Activated naive CD4-positive, alpha-beta T cell treated with anti-CD3 and anti-CD28 coated beads, Interleukin-2, amount 10 ng/mL, durations not matched to agents 7 days and 5 days (primary cell): Measurements from ENCODE around the gene BCLAF1.
"Not testable (repeated sequence)": the region's sequence is repeated elsewhere in the genome, so short reads cannot be mapped to it uniquely, and the experiment has no call there.

ENCODE experiments used
- CTCF ChIA-PET: fragments of 350-600 bp; sonication (Branson Sonifier 250); formaldehyde crosslinking; loops from one replicate; lab custom pipeline; 2021; ENCODE audit warnings: antibody characterized with exemption; lab: Charles Lee
- DNase-seq: peaks from one replicate; pipeline ENCODE4 v3.0.0-alpha.2; 2020
- H3K27ac Mint-ChIP-seq: one replicate; pipeline ENCODE4 v1.8.0; 2021; ENCODE audit warnings: mild to moderate bottlenecking, moderate library complexity, mixed read lengths
- H3K27me3 Mint-ChIP-seq: one replicate; pipeline ENCODE4 v1.8.0; 2021; ENCODE audit warnings: mild to moderate bottlenecking, mixed read lengths
- H3K36me3 Mint-ChIP-seq: one replicate; pipeline ENCODE4 v1.8.0; 2021; ENCODE audit warnings: mixed read lengths
- H3K4me1 Mint-ChIP-seq: one replicate; pipeline ENCODE4 v1.8.0; 2021; ENCODE audit warnings: mixed read lengths
- H3K4me3 Mint-ChIP-seq: one replicate; pipeline ENCODE4 v1.8.0; 2021; ENCODE audit warnings: mild to moderate bottlenecking, moderate library complexity, mixed read lengths
- H3K9me3 Mint-ChIP-seq: one replicate; pipeline ENCODE4 v1.8.0; 2021; ENCODE audit warnings: mixed read lengths

BCLAF1 gene

GRCh38 chr6:136323431-136324112 is 33.9 kb upstream of the BCLAF1 start:
- no peaks in the 10 kb centered on the region for H3K9me3 Mint-ChIP-seq
- CTCF ChIA-PET, result no interaction called here
- H3K4me3 Mint-ChIP-seq, result no peak overlapping the region
- no peak for DNase-seq
- no peaks in the 10 kb centered on the region for H3K4me1 Mint-ChIP-seq
- no peaks in the 10 kb centered on the region for H3K36me3 Mint-ChIP-seq
- no peak overlapping the region for H3K27ac Mint-ChIP-seq
- H3K27me3 Mint-ChIP-seq, result peaks cover 10% of the 10 kb centered on the region

GRCh38 chr6:136319732-136320131 is 30.1 kb upstream of the BCLAF1 start:
- H3K9me3 Mint-ChIP-seq, result no peaks in the 10 kb centered on the region
- CTCF ChIA-PET, result no interaction called here
- H3K4me1 Mint-ChIP-seq, result peaks cover 2% of the 10 kb centered on the region
- H3K4me3 Mint-ChIP-seq, result no peak overlapping the region
- H3K27me3 Mint-ChIP-seq, result peaks cover 11% of the 10 kb centered on the region
- no peak for DNase-seq
- no peak overlapping the region for H3K27ac Mint-ChIP-seq
- H3K36me3 Mint-ChIP-seq, result no peaks in the 10 kb centered on the region

- no peak overlapping the region for H3K4me3 Mint-ChIP-seq
- H3K9me3 Mint-ChIP-seq, result no peaks in the 10 kb centered on the region
- DNase-seq, result no peak
- H3K27ac Mint-ChIP-seq, result no peak overlapping the region
- no peaks in the 10 kb centered on the region for H3K36me3 Mint-ChIP-seq
- CTCF ChIA-PET, result interaction anchor here (0.6 to 2.1 kb wide), 6 partner anchors 8 to 1551 kb away, joined by 3 to 12 read pairs (median 3); no protein-coding TSS in a partner anchor
- H3K27me3 Mint-ChIP-seq, result peaks cover 11% of the 10 kb centered on the region
- H3K4me1 Mint-ChIP-seq, result peaks cover 2% of the 10 kb centered on the region
Measured at GRCh38 chr6:136318676-136319075, 29.0 kb upstream of the BCLAF1 start.

GRCh38 chr6:136317971-136318370 is 28.3 kb upstream of the BCLAF1 start:
- H3K4me1 Mint-ChIP-seq, result peaks cover 2% of the 10 kb centered on the region
- peaks cover 16% of the 10 kb centered on the region for H3K27me3 Mint-ChIP-seq
- no peak overlapping the region for H3K27ac Mint-ChIP-seq
- DNase-seq, result no peak
- no peaks in the 10 kb centered on the region for H3K36me3 Mint-ChIP-seq
- no peaks in the 10 kb centered on the region for H3K9me3 Mint-ChIP-seq
- no peak overlapping the region for H3K4me3 Mint-ChIP-seq
- CTCF ChIA-PET, result interaction anchor here (0.7 to 2.2 kb wide), 15 partner anchors 9 to 778 kb away, joined by 3 to 12 read pairs (median 4); partner anchors contain the start of genes BCLAF1 and MTFR2

- Mint-ChIP-seq H3K9me3 (no peaks in the 10 kb centered on the region), H3K27ac (no peak overlapping the region), H3K4me3 (no peak overlapping the region), H3K27me3 (peaks cover 13% of the 10 kb centered on the region), H3K4me1 (peaks cover 2% of the 10 kb centered on the region), H3K36me3 (no peaks in the 10 kb centered on the region)
- CTCF ChIA-PET, result interaction anchor here (0.9 to 3.2 kb wide), 15 partner anchors 9 to 867 kb away, joined by 3 to 16 read pairs (median 5); partner anchors contain the start of genes BCLAF1, MAP3K5 and MTFR2
- peak; percentile 77 for DNase-seq
Measured at GRCh38 chr6:136317021-136317694, 27.5 kb upstream of the BCLAF1 start.

GRCh38 chr6:136315594-136315993 is 25.9 kb upstream of the BCLAF1 start:
- H3K36me3 Mint-ChIP-seq, result no peaks in the 10 kb centered on the region
- no peaks in the 10 kb centered on the region for H3K9me3 Mint-ChIP-seq
- H3K27ac Mint-ChIP-seq, result no peak overlapping the region
- CTCF ChIA-PET, result interaction anchor here (1.3 to 3.2 kb wide), 2 partner anchors 809 to 865 kb away, joined by 3 to 16 read pairs; no protein-coding TSS in a partner anchor
- peaks cover 13% of the 10 kb centered on the region for H3K27me3 Mint-ChIP-seq
- DNase-seq, result no peak
- H3K4me3 Mint-ChIP-seq, result no peak overlapping the region
- peaks cover 2% of the 10 kb centered on the region for H3K4me1 Mint-ChIP-seq

GRCh38 chr6:136312975-136313374 is 23.3 kb upstream of the BCLAF1 start:
- DNase-seq, result no peak
- Mint-ChIP-seq H3K9me3 (no peaks in the 10 kb centered on the region), H3K36me3 (no peaks in the 10 kb centered on the region), H3K27me3 (peaks cover 18% of the 10 kb centered on the region), H3K27ac (no peak overlapping the region), H3K4me3 (no peak overlapping the region), H3K4me1 (peaks cover 2% of the 10 kb centered on the region)
- CTCF ChIA-PET, result no interaction called here

- Mint-ChIP-seq H3K4me3 (no peak overlapping the region), H3K4me1 (no peaks in the 10 kb centered on the region), H3K27me3 (peaks cover 25% of the 10 kb centered on the region), H3K9me3 (no peaks in the 10 kb centered on the region), H3K36me3 (no peaks in the 10 kb centered on the region), H3K27ac (no peak overlapping the region)
- DNase-seq, result no peak
- CTCF ChIA-PET, result no interaction called here
Measured at GRCh38 chr6:136309729-136310311, 20.2 kb upstream of the BCLAF1 start.

- no peaks in the 10 kb centered on the region for H3K36me3 Mint-ChIP-seq
- no peaks in the 10 kb centered on the region for H3K9me3 Mint-ChIP-seq
- DNase-seq, result no peak
- H3K4me1 Mint-ChIP-seq, result no peaks in the 10 kb centered on the region
- peaks cover 25% of the 10 kb centered on the region for H3K27me3 Mint-ChIP-seq
- no peak overlapping the region for H3K4me3 Mint-ChIP-seq
- CTCF ChIA-PET, result interaction anchor here (1.2 to 1.6 kb wide), 2 partner anchors 83 to 858 kb away, joined by 3 to 4 read pairs; no protein-coding TSS in a partner anchor
- no peak overlapping the region for H3K27ac Mint-ChIP-seq
Measured at GRCh38 chr6:136309171-136309570, 19.5 kb upstream of the BCLAF1 start.

- not testable (repeated sequence) for DNase-seq, H3K36me3 Mint-ChIP-seq, H3K9me3 Mint-ChIP-seq, H3K4me3 Mint-ChIP-seq, H3K27ac Mint-ChIP-seq, H3K4me1 Mint-ChIP-seq
- H3K27me3 Mint-ChIP-seq, result peaks cover 24% of the 10 kb centered on the region
- CTCF ChIA-PET, result interaction anchor here (1.2 to 1.6 kb wide), 2 partner anchors 82 to 857 kb away, joined by 3 to 4 read pairs; no protein-coding TSS in a partner anchor
Measured at GRCh38 chr6:136308469-136308868, 18.8 kb upstream of the BCLAF1 start.

GRCh38 chr6:136307351-136307750 is 17.7 kb upstream of the BCLAF1 start:
- Mint-ChIP-seq H3K4me3 (no peak overlapping the region), H3K27me3 (peaks cover 17% of the 10 kb centered on the region), H3K27ac (no peak overlapping the region), H3K9me3 (no peaks in the 10 kb centered on the region), H3K36me3 (no peaks in the 10 kb centered on the region), H3K4me1 (no peaks in the 10 kb centered on the region)
- DNase-seq, result no peak
- CTCF ChIA-PET, result no interaction called here

GRCh38 chr6:136306466-136306865 is 16.8 kb upstream of the BCLAF1 start:
- Mint-ChIP-seq H3K4me3 (no peak overlapping the region), H3K27ac (no peak overlapping the region)
- CTCF ChIA-PET, result no interaction called here

GRCh38 chr6:136304410-136304809 is 14.8 kb upstream of the BCLAF1 start:
- Mint-ChIP-seq H3K27me3 (peaks cover 11% of the 10 kb centered on the region), H3K9me3 (no peaks in the 10 kb centered on the region), H3K27ac (no peak overlapping the region), H3K4me3 (no peak overlapping the region), H3K4me1 (no peaks in the 10 kb centered on the region), H3K36me3 (no peaks in the 10 kb centered on the region)
- CTCF ChIA-PET, result no interaction called here
- no peak for DNase-seq

More at GRCh38 chr6:136306466-136306865, 16.8 kb upstream of the BCLAF1 start:
- Mint-ChIP-seq H3K4me1 (no peaks in the 10 kb centered on the region), H3K36me3 (no peaks in the 10 kb centered on the region), H3K27me3 (peaks cover 17% of the 10 kb centered on the region), H3K9me3 (no peaks in the 10 kb centered on the region)
- no peak for DNase-seq

GRCh38 chr6:136303516-136303915 is 13.9 kb upstream of the BCLAF1 start:
- Mint-ChIP-seq H3K9me3 (no peaks in the 10 kb centered on the region), H3K27me3 (peaks cover 7% of the 10 kb centered on the region), H3K4me3 (no peak overlapping the region), H3K4me1 (no peaks in the 10 kb centered on the region), H3K36me3 (no peaks in the 10 kb centered on the region), H3K27ac (no peak overlapping the region)
- DNase-seq, result no peak
- CTCF ChIA-PET, result no interaction called here
